NCI-H345 treated with DMSO at 0.1 percent for 48 hours (cell line): ENCODE results near the gene OR2A1.
"Not testable (repeated sequence)": the region's sequence is repeated elsewhere in the genome, so short reads cannot be mapped to it uniquely, and the experiment has no call there.

Experiments
- DNase-seq: peaks from one replicate; lab custom pipeline; 2025; ENCODE audit not compliant: unreplicated experiment; lab: John Stamatoyannopoulos, UW

OR2A1 gene

GRCh38 chr7:144321677-144322206 lies 9.5 kb downstream of the OR2A1 start:
- DNase-seq: not testable (repeated sequence)

GRCh38 chr7:144323359-144323758 lies 11.1 kb downstream of the OR2A1 start:
- DNase-seq: not testable (repeated sequence)

GRCh38 chr7:144325868-144326267 lies 13.6 kb downstream of the OR2A1 start:
- DNase-seq: not testable (repeated sequence)

GRCh38 chr7:144330044-144330443 lies 17.8 kb downstream of the OR2A1 start:
- DNase-seq: not testable (repeated sequence)

GRCh38 chr7:144331221-144331995 lies 19.2 kb downstream of the OR2A1 start:
- DNase-seq: not testable (repeated sequence)

GRCh38 chr7:144331996-144332288 lies 19.7 kb downstream of the OR2A1 start:
- DNase-seq: not testable (repeated sequence)

- not testable (repeated sequence) for DNase-seq
Measured at GRCh38 chr7:144348625-144349024, 36.4 kb downstream of the OR2A1 start.

GRCh38 chr7:144351667-144352066 lies 39.4 kb downstream of the OR2A1 start:
- DNase-seq: not testable (repeated sequence)

- DNase-seq: not testable (repeated sequence)
Measured at GRCh38 chr7:144355176-144355822, 43.1 kb downstream of the OR2A1 start, which contains the start of gene ARHGEF5. TSS of gene ARHGEF5 (plus strand) at chr7:144355402. CDS start at chr7:144362670, 7,268 bp downstream.

- DNase-seq: not testable (repeated sequence)
Measured at GRCh38 chr7:144356185-144356584, 44.0 kb downstream of the OR2A1 start.

GRCh38 chr7:144356860-144357259 lies 44.6 kb downstream of the OR2A1 start:
- DNase-seq: not testable (repeated sequence)

GRCh38 chr7:144362061-144362460 lies 49.8 kb downstream of the OR2A1 start:
- not testable (repeated sequence) for DNase-seq

- DNase-seq: not testable (repeated sequence)
Measured at GRCh38 chr7:144365523-144365922, 53.3 kb downstream of the OR2A1 start.

GRCh38 chr7:144367250-144367649 lies 55.0 kb downstream of the OR2A1 start:
- not testable (repeated sequence) for DNase-seq

- DNase-seq: not testable (repeated sequence)
Measured at GRCh38 chr7:144369221-144369620, 57.0 kb downstream of the OR2A1 start.
